EH (cell line): ENCODE measurements around the gene C16orf95.
"Not testable (repeated sequence)": the region's sequence is repeated elsewhere in the genome, so short reads cannot be mapped to it uniquely, and the experiment has no call there.

Experiments used
- DNase-seq: peaks from one replicate; pipeline ENCODE4 v3.0.0-alpha.2; 2015; ENCODE audit warnings: low read depth

The C16orf95 gene

DNA sequence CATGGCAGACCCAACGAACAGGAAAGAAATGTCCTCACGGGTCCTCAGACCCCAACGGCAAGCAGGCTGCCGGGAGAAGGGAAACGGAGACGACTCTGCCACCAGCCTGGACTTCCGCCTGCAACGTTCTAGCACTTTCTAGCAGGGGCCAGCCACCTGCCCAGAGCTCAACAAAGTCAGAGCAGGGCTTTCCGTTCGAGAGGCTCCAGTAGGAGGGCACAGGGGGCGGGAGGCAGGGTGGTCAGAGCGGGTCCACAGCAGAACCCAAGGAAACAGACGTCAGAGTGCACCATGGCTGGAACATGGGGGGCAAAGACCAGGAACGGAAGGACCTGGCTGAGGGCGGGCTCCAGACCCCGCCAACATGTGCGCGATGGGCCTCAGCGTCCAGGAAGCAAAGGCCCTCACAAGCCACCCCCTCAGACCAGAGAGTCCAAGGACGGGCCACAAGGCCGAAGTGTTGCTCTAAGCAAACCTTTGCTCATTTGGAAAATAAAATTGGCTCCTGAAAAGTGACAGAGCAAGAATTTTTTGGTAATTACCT, 29.4 kb upstream of the C16orf95 start:
- no peak for DNase-seq

DNA sequence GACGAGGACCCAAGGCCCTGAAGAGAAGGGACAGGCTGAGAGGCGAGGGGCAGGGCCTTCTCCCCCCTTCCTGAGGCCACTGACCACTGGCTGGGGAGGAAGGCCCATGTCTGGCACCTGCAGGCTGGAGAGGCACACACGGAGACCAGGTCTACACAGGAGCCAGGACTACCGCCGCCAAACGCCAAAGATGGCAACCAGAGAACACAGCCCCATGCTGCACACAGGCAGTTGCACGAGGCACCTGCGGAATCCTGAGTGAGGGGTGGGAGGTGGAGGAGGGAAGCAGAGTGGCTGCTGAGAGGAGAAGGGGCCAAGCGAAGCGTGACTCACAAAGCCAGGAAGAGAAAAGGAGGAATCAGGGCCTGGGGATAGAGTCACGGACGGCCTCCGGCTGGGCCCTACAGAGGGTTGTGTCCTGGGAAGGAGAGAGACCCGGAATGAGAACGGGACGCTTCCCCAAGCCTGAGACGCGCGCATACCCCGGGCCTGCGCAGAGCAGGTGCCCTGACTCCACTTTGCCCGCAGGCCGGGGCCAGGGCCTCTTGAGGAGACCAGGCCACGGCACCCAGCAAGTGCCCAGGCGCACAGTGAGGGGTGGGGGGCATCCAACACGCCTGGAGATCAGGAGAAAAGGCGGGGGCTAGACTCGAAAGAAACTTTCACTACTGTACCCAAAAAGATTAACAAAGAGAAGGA, 28.7 kb upstream of the C16orf95 start:
- no peak for DNase-seq

DNA sequence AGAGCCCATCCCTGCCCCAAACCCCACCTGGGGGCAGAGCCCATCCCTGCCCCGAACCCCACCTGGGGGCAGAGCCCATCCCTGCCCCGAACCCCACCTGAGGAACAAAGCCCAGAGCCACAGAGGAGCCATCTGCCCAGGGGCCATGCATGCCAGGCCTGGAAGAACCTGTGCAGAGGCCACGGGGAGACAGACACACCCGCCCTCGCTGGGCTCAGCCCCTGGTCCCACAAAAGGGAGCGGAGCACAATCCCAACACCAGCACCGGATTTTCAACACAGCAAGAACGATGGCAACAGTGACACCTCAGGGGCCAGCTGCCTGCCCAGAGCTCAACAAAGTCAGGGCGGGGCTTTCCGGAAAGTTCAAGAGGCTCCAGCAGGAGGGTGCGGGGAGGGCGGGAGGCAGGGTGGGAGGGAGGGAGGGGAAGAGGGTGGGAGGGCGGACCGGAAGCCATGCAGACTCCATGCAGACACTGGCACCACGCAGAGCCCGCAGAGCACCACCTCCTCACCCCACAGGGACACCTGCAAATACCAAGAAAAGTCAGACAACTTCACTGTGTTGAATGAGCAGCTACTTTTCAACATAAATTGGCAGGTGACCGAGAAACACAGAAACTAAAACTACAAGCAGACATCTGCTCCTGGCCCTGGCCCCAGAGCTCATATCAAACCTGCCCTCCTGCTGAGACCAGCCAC, 27.9 kb upstream of the C16orf95 start:
- DNase-seq: no peak

DNA sequence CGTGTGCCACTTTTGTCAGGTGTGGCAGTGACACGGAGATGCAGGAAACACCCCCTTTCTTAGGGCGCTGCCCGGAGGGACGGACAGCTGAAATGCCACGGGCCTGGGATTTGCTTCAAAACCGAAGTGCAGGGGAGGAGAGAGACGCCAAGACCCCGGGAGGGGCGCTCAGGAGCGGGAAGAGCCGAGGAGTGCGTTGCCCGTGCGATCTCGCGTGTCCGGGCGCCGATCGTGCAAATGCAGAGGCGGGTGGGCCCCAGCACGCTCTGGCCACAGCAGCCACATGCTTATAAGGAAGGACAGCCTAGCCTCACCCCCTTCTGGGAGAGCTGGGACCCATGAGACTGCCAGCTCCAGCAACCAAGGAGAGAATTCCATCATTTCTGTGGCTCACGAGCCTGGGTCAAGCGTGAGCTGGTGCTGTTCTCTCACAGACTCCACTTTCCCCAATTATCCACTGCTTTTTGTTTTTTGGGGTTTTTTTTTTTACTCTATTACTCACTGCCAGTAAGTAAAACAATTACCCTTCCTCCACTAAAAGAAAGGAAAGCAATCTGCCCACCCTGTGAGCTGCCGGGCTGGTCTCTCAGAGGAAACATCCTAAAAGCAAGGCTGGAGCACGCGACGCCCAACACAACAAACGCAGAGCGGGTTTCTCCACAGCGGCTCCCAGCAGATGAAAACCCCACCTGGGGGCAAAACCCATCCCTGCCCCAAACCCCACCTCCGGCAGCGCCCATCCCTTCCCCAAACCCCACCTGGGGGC, 27.2 kb upstream of the C16orf95 start:
- DNase-seq: no peak

DNA sequence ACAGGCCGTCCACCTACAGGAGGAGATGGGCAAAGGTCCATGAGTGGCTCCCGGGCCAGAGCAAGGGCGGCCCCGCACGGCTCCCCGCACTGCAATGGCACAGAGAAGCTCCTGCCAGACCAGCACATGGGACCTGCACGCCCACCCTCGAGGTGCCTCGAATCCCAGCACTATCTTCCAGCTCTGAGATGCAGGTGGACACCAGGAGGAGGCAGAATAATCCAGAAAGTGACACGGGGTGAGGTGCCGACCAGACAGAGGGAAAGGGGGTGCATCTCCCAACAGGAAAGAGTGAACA, 26.5 kb upstream of the C16orf95 start:
- DNase-seq: no peak

GRCh38 chr16:87342978-87343752, 26.0 kb upstream of the C16orf95 start:
- DNase-seq: no peak

- no peak for DNase-seq
Observed at GRCh38 chr16:87342504-87342903, 25.3 kb upstream of the C16orf95 start.

GRCh38 chr16:87340198-87340597, 23.0 kb upstream of the C16orf95 start:
- no peak for DNase-seq

DNA sequence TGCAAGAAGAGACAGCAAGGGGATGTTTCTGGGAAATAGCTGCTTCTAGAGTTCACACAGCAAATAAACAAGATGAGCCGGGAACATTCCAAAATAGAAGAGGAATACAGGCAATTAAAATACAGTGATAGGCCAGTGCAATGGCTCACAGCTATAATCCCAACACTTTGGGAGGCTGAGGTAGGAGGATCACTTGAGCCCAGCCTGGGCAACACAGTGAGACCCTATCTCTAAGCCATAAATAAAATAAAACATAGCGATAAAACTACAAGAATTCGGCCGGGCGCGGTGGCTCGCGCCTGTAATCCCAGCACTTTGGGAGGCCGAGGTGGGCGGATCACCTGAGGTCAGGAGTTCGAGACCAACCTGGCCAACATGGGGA, 22.5 kb upstream of the C16orf95 start:
- not testable (repeated sequence) for DNase-seq

DNA sequence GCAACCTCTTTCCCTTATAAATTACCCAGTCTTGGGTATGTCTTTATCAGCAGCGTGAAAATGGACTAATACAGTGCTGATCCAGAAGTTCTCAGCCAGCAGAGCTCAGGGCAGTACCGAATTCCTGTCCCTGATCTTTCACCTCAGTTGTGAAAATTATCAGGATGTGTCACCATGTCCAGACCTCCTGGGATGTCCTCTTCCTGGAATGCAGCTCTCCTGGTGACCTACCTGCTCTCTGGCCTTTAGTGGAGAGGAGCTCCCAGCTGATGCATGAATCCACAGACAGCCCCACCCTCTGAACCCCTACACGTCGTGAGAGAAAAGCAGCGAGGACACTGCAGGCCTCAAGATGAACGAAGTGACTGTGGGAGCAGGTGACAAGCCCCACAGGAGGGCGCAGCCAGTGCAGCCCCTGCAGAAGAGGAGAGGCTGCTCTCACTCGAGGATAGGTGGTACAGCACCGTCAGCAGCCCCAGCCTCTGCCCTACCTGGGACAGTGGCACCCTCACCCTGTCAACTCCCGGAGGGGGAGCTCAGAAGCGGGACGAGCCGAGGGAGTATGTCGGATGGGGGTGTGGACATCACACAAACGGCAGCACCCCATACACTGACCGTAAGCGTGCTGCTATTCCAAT, 22.0 kb upstream of the C16orf95 start:
- no peak for DNase-seq

DNA sequence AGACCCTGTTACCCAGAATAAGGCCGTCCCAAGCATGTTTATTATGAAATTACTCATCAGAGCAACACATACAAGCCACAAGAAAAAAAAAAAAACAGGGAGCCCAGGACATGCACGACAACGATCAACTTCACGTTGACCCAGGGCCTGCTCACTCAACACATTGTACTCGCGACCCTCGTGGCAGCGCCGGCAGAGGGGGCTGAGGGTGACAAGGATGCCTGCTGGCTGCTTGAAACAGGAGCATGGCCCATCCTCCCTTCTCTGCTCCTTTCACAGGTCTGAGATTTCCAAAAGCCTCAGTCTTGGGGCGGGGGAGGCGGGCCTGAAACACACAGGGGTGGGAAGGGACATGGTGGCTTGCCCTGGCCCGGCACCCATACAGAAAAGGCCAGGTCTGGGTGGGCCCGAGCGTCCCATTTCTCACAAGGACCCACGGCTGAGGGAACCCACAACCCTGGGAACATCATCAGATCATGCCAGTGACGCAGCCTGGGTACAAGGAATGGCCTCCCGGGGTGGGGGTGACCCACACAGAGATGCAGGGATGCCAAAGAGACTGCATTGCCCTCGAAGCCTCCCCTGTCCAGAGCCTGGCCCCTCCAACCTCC, 21.1 kb upstream of the C16orf95 start:
- DNase-seq: no peak

- DNase-seq: no peak
Observed at GRCh38 chr16:87337262-87337771, 20.1 kb upstream of the C16orf95 start.

GRCh38 chr16:87336434-87337240, 19.4 kb upstream of the C16orf95 start:
- no peak for DNase-seq

- DNase-seq: no peak
Observed at GRCh38 chr16:87335625-87336433, 18.6 kb upstream of the C16orf95 start.

DNA sequence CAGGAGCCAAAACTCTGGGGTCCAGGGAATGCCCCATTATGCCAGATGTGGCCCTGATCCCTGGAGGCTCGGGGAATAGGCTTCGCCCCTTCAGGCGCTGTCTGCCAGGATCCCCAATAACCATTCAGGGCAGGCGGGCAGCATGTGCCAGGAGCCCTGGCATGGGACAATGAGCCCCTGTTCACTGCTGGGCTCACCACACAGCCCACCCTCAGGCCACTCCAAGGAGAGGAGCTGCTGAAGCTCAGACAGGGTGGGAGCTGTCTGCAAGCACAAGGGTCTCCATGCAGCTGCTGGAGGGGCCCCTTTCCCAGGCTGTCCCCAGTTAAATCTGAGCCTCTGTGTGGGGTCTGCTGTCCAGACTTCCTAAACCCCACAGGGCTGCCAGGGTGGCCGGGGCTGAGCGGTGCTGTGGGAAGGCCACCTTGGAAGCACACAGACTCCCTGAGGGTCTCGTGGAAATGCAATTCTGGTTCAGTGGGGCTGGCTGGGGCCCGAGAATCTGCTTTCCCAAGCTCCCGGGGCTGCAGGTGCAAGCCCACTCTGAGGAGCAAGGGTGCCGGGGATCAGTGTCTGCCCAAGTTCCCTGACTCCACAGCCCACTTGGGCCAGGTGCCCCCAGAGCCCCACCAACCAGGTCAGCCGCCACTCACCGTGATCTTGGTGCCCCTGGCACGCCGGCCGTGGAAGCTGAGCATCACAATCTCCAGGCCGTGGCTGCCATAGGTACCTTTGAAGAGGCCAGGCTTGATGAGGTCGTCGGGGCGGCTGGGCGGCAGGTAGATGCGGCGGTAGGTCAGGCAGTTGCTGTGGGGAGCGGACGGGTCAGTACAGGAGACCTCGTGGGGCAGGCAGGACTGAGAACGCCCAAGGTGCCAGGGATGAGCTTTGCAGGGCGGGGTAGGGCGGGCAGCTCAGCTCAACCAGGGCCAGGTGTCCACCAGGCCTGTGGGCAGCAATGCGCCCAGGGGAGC, 17.7 kb upstream of the C16orf95 start:
- DNase-seq: no peak

DNA sequence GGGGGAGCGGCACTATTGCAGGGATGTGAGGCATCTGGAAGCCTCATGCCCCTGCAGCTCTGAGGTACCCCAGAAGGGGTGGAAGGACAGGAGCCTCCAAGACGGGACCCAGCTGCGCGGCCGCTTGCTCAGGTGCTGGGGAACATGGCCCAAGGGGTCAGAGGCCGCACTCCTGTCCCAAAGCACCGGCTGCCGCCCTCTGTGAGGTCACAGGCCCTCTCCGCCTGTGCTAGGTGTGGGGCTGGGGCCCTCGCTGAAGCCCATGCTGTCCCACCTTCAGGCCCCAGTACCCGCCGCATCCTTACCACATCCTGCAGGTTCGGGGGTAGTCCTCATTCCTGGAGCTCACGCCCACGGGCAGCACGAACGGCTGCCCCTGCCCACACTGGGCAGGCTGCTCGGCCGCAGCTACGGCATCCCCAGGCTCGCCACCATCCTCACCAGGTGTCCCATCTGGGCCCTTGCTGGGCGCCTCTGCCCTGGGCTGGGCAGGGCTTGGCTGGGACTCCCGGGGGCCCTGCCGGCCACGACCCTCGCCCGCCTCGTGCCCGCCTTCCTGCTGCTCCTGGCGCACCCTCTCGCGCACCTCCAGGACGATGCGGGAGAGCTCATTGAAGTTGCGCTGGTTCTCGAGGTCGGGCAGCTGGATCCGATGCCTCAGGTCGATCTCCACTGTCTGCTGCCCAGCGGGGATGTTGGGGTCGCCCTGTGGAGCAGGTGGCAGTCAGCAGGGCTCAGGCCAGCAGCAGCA, 16.6 kb upstream of the C16orf95 start:
- no peak for DNase-seq

GRCh38 chr16:87333101-87333500, 15.9 kb upstream of the C16orf95 start:
- DNase-seq: no peak
